ENCODE measurements around the gene GPAM. TPM values are rescaled to one million over a fixed set of nuclear protein-coding genes. Genes with fewer than 3 reads are reported as not detected.
"Not testable (repeated sequence)": the region's sequence is repeated elsewhere in the genome, so short reads cannot be mapped to it uniquely, and the experiment has no call there.

The GPAM gene
- total RNA-seq, 1 experiment from 2014 or later, result 12.2 TPM

DNA sequence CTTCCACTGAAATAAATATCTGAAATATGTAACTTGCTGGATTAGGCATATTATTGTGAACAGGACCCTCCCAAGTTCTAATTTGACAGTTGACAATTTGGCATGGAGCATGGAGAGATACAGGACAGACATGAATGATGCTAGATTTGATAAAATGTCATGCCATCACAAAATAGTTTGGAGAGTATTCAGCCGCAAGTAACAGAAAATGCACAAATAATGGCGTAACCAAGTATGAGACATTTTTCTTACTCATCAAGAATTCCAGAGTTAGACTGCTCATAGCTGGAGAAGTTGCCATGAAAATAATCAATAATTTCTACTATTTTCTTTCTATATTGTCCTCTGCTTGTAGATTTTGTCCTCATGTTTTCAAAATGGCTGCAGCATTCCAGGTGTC lies 45.5 kb upstream of the GPAM start:
- CTCF ChIA-PET, result no interaction called here
- TF ChIP-seq TCF7 (CRISPR knock-in tag; IDR thresholded peaks at IDR 0.05; ENCODE audit: low read depth) (no peak), ZNF263 (CRISPR knock-in tag; IDR thresholded peaks at IDR 0.05; ENCODE audit: low read depth) (no peak), ETV6 (CRISPR knock-in tag; IDR thresholded peaks at IDR 0.05) (no peak), RELA (CRISPR knock-in tag; IDR thresholded peaks at IDR 0.05; ENCODE audit: borderline replicate concordance) (no peak), ZNF416 (CRISPR knock-in tag; IDR thresholded peaks at IDR 0.05) (no peak), SMAD3 (CRISPR knock-in tag; IDR thresholded peaks at IDR 0.05; ENCODE audit: borderline replicate concordance) (no peak)
- TF ChIP-seq, protein P1, sequence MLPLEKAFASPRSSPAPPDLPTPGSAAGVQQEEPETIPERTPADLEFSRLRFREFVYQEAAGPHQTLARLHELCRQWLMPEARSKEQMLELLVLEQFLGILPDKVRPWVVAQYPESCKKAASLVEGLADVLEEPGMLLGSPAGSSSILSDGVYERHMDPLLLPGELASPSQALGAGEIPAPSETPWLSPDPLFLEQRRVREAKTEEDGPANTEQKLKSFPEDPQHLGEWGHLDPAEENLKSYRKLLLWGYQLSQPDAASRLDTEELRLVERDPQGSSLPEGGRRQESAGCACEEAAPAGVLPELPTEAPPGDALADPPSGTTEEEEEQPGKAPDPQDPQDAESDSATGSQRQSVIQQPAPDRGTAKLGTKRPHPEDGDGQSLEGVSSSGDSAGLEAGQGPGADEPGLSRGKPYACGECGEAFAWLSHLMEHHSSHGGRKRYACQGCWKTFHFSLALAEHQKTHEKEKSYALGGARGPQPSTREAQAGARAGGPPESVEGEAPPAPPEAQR (CRISPR knock-in tag; IDR thresholded peaks at IDR 0.05), result no peak
- TF ChIP-seq, protein P2, sequence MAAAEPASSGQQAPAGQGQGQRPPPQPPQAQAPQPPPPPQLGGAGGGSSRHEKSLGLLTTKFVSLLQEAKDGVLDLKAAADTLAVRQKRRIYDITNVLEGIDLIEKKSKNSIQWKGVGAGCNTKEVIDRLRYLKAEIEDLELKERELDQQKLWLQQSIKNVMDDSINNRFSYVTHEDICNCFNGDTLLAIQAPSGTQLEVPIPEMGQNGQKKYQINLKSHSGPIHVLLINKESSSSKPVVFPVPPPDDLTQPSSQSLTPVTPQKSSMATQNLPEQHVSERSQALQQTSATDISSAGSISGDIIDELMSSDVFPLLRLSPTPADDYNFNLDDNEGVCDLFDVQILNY (CRISPR knock-in tag; IDR thresholded peaks at IDR 0.05), result no peak
- no peak for ATAC-seq
- no peak overlapping the region for H3K4me3 Mint-ChIP-seq
- peaks cover 10% of the 10 kb centered on the region for H3K4me1 Mint-ChIP-seq
- peaks cover 19% of the 10 kb centered on the region for H3K9me3 Mint-ChIP-seq
- H3K36me3 Mint-ChIP-seq, result peaks cover 3% of the 10 kb centered on the region; the same call in 1 of the 2 replicates
- no peak for DNase-seq (ENCODE audit: low spot score)
- no peaks in the 10 kb centered on the region for H3K27me3 Mint-ChIP-seq (ENCODE audit: low read depth)
- no peak overlapping the region for H3K27ac Mint-ChIP-seq
- POLR2A ChIA-PET, result no interaction called here

DNA sequence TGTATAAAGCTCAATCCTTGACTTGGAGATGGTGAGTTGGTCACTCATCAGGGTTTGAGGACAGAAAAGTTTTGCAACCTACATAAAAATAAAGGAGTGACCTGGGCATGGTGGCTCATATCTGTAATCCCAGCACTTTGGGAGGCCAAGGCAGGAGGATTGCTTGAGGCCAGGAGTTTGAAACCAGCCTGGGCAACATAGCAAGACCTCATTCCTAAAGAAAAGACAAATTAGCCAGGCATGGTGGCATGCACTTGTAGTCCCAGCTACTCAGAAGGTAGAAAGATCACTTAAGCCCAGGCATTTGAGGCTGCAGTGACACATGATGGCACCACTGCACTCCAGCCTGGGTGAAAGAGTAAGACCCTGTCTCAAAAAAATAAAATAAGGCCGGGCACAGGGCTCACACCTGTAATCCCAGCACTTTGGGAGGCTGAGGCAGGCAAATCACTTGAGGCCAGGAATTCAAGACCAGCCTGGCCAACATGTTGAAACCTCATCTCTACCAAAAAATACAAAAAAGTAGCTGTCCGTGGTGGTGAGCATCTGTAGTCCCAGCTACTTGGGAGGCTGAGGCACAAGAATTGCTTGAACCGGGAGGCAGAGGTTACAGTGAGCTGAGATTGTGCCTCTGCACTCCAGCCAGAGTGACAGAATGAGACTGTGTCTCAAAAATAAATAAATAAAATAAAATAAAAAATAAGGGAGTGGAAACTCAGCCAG lies 45.0 kb upstream of the GPAM start:
- Mint-ChIP-seq H3K4me1 (peaks cover 10% of the 10 kb centered on the region), H3K9me3 (peaks cover 19% of the 10 kb centered on the region)
- ATAC-seq; H3K36me3 Mint-ChIP-seq; H3K4me3 Mint-ChIP-seq; H3K27ac Mint-ChIP-seq; DNase-seq (ENCODE audit: low spot score); H3K27me3 Mint-ChIP-seq (ENCODE audit: low read depth); CTCF ChIA-PET: not testable (repeated sequence)
- POLR2A ChIA-PET, result interaction anchor here (0.6 kb wide), 1 partner anchor 1593 kb away, joined by 7 read pairs; no protein-coding TSS in a partner anchor

DNA sequence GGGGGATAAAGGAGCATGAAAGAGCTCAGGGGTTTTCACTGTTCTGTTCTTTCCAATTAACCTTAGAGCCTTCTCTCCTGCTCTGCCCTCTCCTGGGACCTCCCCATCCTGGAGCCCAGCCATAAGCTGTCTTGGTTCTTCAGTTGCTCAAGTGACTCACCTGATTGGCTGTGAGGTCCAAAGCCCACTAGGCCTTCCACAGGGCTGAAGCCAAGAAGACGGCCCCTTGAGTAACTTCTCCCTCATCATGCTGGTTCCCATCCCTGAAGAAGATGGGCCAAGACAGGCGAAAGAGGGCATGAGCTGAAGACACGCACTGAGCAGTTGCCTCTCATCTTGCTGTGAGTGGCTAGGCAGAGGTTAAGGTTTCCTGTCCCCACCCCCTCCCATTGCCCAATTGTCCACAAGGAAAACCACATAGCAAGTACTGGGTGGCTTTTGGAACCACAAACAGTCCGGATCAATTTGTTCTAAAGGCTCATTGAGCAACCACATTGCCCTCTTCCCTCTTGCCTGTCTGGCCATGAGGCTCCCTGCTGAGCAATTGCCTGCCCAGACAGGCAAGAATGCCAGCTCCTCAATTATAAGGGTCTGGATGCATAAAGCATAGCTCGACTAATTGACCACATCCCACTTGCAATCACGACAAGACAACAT lies 43.9 kb upstream of the GPAM start:
- Mint-ChIP-seq H3K36me3 (peaks cover 3% of the 10 kb centered on the region; the same call in 1 of the 2 replicates), H3K4me1 (peaks cover 10% of the 10 kb centered on the region), H3K9me3 (peaks cover 19% of the 10 kb centered on the region), H3K27ac (no peak overlapping the region), H3K4me3 (no peak overlapping the region), H3K27me3 (ENCODE audit: low read depth) (no peaks in the 10 kb centered on the region)
- DNase-seq (ENCODE audit: low spot score), result no peak
- POLR2A ChIA-PET, result interaction anchor here (0.6 kb wide), 1 partner anchor 1594 kb away, joined by 7 read pairs; no protein-coding TSS in a partner anchor
- no peak for ATAC-seq
- CTCF ChIA-PET, result no interaction called here
- TF ChIP-seq GABPB1 (CRISPR knock-in tag; IDR thresholded peaks at IDR 0.05) (peak; percentile 88), MYBL2 (CRISPR knock-in tag; IDR thresholded peaks at IDR 0.05) (no peak), NFYB (CRISPR knock-in tag; conservative IDR thresholded peaks at IDR 0.05; ENCODE audit: low read depth) (no peak)

DNA sequence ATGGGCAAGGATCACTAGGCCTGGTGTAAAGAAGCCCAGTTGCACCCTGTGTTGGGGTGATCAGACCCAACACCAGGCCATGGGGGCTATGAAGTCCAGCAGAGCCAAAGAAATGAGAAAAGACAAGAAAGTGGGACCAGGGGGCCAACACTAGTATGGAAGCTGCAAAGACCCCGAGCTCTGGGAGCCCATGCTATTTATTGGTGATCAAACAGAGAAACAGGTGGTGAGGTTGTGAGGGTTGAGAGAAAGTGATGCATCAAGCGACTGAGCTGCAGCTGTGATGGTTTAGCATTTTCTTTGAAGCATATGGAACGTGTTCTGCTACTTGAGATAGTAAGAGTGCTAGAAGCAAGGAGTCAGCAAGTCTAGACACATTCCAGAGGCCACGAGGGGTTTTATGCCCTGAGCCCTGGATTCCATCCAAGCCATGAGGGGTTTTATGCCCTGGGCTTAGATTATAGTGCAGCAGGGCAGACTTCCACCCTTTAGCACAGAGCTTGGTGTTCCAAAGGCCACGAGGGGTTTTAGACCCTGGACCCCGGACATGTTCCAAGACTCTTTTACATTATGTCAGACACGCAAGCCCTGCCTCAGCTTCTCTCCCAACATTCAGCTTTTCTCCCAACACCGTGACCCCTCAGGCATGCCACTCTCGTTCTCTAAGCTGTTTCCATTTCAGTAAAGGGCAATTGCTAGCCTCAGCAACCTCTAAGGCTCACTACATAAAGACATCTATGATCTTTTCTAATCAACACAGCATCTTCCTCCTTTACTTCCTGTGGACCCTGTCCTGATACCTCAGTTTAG lies 43.1 kb upstream of the GPAM start:
- DNase-seq (ENCODE audit: low spot score), result no peak
- no peak overlapping the region for H3K27ac Mint-ChIP-seq
- no peak for ATAC-seq
- POLR2A ChIA-PET, result no interaction called here
- H3K9me3 Mint-ChIP-seq, result peaks cover 19% of the 10 kb centered on the region
- no peak overlapping the region for H3K4me3 Mint-ChIP-seq
- peaks cover 3% of the 10 kb centered on the region; the same call in 1 of the 2 replicates for H3K36me3 Mint-ChIP-seq
- H3K27me3 Mint-ChIP-seq (ENCODE audit: low read depth), result no peaks in the 10 kb centered on the region
- CTCF ChIA-PET, result no interaction called here
- peaks cover 4% of the 10 kb centered on the region for H3K4me1 Mint-ChIP-seq
- TF ChIP-seq, protein P3, sequence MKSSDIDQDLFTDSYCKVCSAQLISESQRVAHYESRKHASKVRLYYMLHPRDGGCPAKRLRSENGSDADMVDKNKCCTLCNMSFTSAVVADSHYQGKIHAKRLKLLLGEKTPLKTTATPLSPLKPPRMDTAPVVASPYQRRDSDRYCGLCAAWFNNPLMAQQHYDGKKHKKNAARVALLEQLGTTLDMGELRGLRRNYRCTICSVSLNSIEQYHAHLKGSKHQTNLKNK (CRISPR knock-in tag; IDR thresholded peaks at IDR 0.05), result no peak
- TF ChIP-seq SOX15 (CRISPR knock-in tag; IDR thresholded peaks at IDR 0.05), result no peak
- TF ChIP-seq JAZF1 (CRISPR knock-in tag; IDR thresholded peaks at IDR 0.05), result no peak
- no peak for TF ChIP-seq CREB1 (CRISPR knock-in tag; IDR thresholded peaks at IDR 0.05)
- TF ChIP-seq EMX1 (CRISPR knock-in tag; IDR thresholded peaks at IDR 0.05), result no peak
- TF ChIP-seq, protein P4, sequence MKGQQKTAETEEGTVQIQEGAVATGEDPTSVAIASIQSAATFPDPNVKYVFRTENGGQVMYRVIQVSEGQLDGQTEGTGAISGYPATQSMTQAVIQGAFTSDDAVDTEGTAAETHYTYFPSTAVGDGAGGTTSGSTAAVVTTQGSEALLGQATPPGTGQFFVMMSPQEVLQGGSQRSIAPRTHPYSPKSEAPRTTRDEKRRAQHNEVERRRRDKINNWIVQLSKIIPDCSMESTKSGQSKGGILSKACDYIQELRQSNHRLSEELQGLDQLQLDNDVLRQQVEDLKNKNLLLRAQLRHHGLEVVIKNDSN (CRISPR knock-in tag; IDR thresholded peaks at IDR 0.05), result no peak
- TF ChIP-seq, protein P5, sequence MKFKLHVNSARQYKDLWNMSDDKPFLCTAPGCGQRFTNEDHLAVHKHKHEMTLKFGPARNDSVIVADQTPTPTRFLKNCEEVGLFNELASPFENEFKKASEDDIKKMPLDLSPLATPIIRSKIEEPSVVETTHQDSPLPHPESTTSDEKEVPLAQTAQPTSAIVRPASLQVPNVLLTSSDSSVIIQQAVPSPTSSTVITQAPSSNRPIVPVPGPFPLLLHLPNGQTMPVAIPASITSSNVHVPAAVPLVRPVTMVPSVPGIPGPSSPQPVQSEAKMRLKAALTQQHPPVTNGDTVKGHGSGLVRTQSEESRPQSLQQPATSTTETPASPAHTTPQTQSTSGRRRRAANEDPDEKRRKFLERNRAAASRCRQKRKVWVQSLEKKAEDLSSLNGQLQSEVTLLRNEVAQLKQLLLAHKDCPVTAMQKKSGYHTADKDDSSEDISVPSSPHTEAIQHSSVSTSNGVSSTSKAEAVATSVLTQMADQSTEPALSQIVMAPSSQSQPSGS (CRISPR knock-in tag; IDR thresholded peaks at IDR 0.05; ENCODE audit: borderline replicate concordance, low read depth), result no peak
- no peak for TF ChIP-seq HMGA2 (CRISPR knock-in tag; IDR thresholded peaks at IDR 0.05)
- no peak for TF ChIP-seq GABPB1 (CRISPR knock-in tag; IDR thresholded peaks at IDR 0.05)
- TF ChIP-seq TP53 (CRISPR knock-in tag; IDR thresholded peaks at IDR 0.05), result no peak
- TF ChIP-seq, protein P6, sequence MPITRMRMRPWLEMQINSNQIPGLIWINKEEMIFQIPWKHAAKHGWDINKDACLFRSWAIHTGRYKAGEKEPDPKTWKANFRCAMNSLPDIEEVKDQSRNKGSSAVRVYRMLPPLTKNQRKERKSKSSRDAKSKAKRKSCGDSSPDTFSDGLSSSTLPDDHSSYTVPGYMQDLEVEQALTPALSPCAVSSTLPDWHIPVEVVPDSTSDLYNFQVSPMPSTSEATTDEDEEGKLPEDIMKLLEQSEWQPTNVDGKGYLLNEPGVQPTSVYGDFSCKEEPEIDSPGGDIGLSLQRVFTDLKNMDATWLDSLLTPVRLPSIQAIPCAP (CRISPR knock-in tag; IDR thresholded peaks at IDR 0.05), result no peak
- TF ChIP-seq ZNF232 (CRISPR knock-in tag; IDR thresholded peaks at IDR 0.05), result no peak
- no peak for TF ChIP-seq PRRX2 (CRISPR knock-in tag; IDR thresholded peaks at IDR 0.05)

Measured in WTC11 (cell line).